ENCODE data around the gene RUSF1.
"Not testable (repeated sequence)": the region's sequence is repeated elsewhere in the genome, so short reads cannot be mapped to it uniquely, and the experiment has no call there.

RUSF1 gene

DNA sequence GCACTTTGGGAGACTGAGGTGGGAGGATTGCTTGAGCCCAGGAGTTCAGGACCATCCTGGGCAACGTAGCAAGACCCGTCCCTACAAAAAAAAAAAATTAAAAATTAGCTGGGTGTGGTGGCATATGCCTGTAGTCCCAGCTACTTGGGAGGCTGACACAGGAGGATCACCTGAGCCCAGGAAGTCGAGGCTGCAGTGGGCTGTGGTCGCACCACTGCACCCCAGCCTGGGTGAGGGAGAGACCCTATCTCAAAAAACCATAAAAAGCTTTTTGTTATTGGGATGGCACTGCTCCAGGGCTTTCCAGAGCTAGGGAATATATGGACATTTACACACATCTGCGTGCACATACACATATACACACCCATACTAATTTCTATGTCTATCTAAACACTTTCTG, 57.0 kb downstream of the RUSF1 start:
- no peak overlapping the region for H3K4me3 ChIP-seq (replicated peaks; ENCODE audit: low read depth, low read length)
- DNase-seq (ENCODE audit: low read depth) = no peak
- TF ChIP-seq, protein P1, sequence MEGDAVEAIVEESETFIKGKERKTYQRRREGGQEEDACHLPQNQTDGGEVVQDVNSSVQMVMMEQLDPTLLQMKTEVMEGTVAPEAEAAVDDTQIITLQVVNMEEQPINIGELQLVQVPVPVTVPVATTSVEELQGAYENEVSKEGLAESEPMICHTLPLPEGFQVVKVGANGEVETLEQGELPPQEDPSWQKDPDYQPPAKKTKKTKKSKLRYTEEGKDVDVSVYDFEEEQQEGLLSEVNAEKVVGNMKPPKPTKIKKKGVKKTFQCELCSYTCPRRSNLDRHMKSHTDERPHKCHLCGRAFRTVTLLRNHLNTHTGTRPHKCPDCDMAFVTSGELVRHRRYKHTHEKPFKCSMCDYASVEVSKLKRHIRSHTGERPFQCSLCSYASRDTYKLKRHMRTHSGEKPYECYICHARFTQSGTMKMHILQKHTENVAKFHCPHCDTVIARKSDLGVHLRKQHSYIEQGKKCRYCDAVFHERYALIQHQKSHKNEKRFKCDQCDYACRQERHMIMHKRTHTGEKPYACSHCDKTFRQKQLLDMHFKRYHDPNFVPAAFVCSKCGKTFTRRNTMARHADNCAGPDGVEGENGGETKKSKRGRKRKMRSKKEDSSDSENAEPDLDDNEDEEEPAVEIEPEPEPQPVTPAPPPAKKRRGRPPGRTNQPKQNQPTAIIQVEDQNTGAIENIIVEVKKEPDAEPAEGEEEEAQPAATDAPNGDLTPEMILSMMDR (IDR thresholded peaks at IDR 0.05; ENCODE audit: low read length, missing control alignments) = no peak

DNA sequence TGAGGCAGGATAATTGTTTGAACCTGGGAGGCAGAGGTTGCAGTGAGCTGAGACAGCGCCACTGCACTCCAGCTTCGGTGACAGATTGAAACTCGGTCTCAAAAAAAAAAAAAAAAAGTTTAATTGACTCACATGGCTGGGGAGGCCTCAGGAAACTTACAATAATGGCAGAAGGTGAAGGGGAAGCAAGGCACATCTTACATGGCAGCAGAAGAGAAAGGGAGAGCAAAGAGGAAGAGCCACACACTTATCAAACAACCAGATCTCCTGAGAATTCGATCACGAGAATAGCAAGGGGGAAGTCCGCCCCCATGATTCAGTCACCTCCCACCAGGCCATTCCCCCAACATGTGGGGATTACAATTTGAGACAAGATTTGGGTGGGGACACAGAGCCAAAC, 62.3 kb downstream of the RUSF1 start:
- not testable (repeated sequence) for DNase-seq (ENCODE audit: low read depth); H3K4me3 ChIP-seq (replicated peaks; ENCODE audit: low read depth, low read length)

DNA sequence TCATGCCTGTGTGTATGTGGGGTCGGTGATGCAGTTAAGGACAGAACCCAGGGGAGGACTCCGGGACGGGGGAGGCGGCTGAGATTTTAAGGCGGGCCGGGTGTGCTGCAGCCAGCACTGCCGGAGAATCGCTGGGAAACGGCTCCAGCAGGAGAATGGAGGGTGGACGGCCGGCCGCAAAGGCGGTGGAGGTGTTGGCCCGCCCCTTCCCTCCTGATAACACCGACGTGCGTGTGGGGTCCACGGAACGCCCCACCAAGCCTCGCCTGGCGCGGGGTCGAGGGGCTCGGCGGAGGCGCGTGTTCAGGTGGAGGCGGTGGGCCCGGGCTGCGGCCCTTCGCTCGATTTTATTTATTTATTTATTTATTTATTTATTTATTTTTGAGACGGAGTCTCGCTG, 66.2 kb downstream of the RUSF1 start:
- H3K4me3 ChIP-seq (replicated peaks; ENCODE audit: low read depth, low read length) = peak overlapping the region; percentile 74
- TF ChIP-seq, protein P1 (IDR thresholded peaks at IDR 0.05; ENCODE audit: low read length, missing control alignments) = no peak
- no peak for DNase-seq (ENCODE audit: low read depth)

DNA sequence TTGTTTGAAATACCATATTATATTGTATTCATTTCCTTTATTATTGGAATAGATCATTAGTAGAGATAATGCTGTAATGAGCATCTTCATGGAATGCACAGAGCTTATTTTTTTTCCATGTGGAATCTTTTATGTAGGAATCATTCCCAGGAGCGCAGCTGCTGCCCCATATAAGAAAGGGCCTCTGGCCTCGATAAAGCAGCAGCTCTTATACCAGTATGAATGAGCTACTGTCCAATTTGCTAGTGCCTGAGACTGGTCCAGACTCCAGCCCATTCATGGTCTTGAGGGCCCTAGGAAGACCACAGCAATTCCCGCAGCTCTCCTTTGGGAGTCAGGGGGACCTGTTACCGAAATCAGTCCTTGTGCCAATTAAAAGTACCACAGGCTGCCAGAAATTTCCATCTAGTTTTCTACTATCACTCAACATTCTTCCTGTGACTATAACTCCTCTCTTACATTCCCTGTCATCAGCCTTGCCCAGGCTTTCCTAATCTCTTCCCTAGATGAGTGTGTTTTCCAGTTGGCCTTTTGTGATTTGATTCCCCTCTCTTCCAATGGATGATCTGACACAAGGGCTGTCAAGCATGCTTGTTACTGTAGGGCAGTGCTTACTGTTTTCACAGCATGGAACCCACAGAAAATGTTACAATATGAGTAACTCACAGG, 67.5 kb downstream of the RUSF1 start:
- no peak for DNase-seq (ENCODE audit: low read depth)
- H3K4me3 ChIP-seq (replicated peaks; ENCODE audit: low read depth, low read length) = no peak overlapping the region
- TF ChIP-seq, protein P1 (IDR thresholded peaks at IDR 0.05; ENCODE audit: low read length, missing control alignments) = no peak

GRCh38 chr16:31439519-31439918, 68.7 kb downstream of the RUSF1 start:
- TF ChIP-seq, protein P1 (IDR thresholded peaks at IDR 0.05; ENCODE audit: low read length, missing control alignments) = no peak
- no peak for DNase-seq (ENCODE audit: low read depth)
- H3K4me3 ChIP-seq (replicated peaks; ENCODE audit: low read depth, low read length) = no peak overlapping the region
